ENCODE measurements around the gene MIS18A. TPM values are rescaled to one million over a fixed set of nuclear protein-coding genes. Genes with fewer than 3 reads are reported as not detected.

The MIS18A gene
- total RNA-seq, 1 donor from 2014 or later: 7.8 TPM

- peak; percentile 93 for DNase-seq (ENCODE audit: extremely low read depth, low read depth, low spot score)
Observed at GRCh38 chr21:32256873-32257620, 21.8 kb downstream of the MIS18A start.

GRCh38 chr21:32256251-32256650, 22.6 kb downstream of the MIS18A start:
- DNase-seq (ENCODE audit: extremely low read depth, low read depth, low spot score): no peak

GRCh38 chr21:32253215-32253641, 25.6 kb downstream of the MIS18A start:
- DNase-seq (ENCODE audit: extremely low read depth, low read depth, low spot score): no peak

GRCh38 chr21:32252136-32252535, 26.7 kb downstream of the MIS18A start:
- DNase-seq (ENCODE audit: extremely low read depth, low read depth, low spot score): no peak

- no peak for DNase-seq (ENCODE audit: extremely low read depth, low read depth, low spot score)
Observed at GRCh38 chr21:32249511-32250280, 29.2 kb downstream of the MIS18A start.

GRCh38 chr21:32248571-32249461, 30.0 kb downstream of the MIS18A start:
- DNase-seq (ENCODE audit: extremely low read depth, low read depth, low spot score): no peak

- DNase-seq (ENCODE audit: extremely low read depth, low read depth, low spot score): no peak
Observed at GRCh38 chr21:32246571-32247140, 32.2 kb downstream of the MIS18A start.

- DNase-seq (ENCODE audit: extremely low read depth, low read depth, low spot score): no peak
Observed at GRCh38 chr21:32245971-32246370, 32.9 kb downstream of the MIS18A start.

GRCh38 chr21:32240851-32241687, 37.8 kb downstream of the MIS18A start:
- no peak for DNase-seq (ENCODE audit: extremely low read depth, low read depth, low spot score)

- DNase-seq (ENCODE audit: extremely low read depth, low read depth, low spot score): no peak
Observed at GRCh38 chr21:32239551-32239950, 39.3 kb downstream of the MIS18A start.

- DNase-seq (ENCODE audit: extremely low read depth, low read depth, low spot score): no peak
Observed at GRCh38 chr21:32238063-32238462, 40.8 kb downstream of the MIS18A start.

- no peak for DNase-seq (ENCODE audit: extremely low read depth, low read depth, low spot score)
Observed at GRCh38 chr21:32237021-32237420, 41.8 kb downstream of the MIS18A start.

- no peak for DNase-seq (ENCODE audit: extremely low read depth, low read depth, low spot score)
Observed at GRCh38 chr21:32233722-32234301, 45.0 kb downstream of the MIS18A start.

GRCh38 chr21:32233055-32233546, 45.7 kb downstream of the MIS18A start:
- no peak for DNase-seq (ENCODE audit: extremely low read depth, low read depth, low spot score)

- no peak for DNase-seq (ENCODE audit: extremely low read depth, low read depth, low spot score)
Observed at GRCh38 chr21:32226444-32226843, 52.4 kb downstream of the MIS18A start.

Data from glomerular endothelial cell (primary cell).